Mesenchymal stem cell (in vitro differentiated cells and primary cell): Measurements from ENCODE around the gene HOXB2.

Source experiments
- DNase-seq: peaks from one replicate; pipeline ENCODE4 v3.0.0-alpha.2; 2013
- H2AFZ ChIP-seq: one replicate; pipeline ENCODE4 v1.6.1; 2013; ENCODE audit warnings: low read depth, mild to moderate bottlenecking, control low read depth, inconsistent platforms, low read length, moderate library complexity
- H2AK5ac ChIP-seq: 2 replicates; pipeline ENCODE4 v1.6.1; 2013; ENCODE audit warnings: low read length, moderate library complexity, mild to moderate bottlenecking, inconsistent platforms; ENCODE audit not compliant: severe bottlenecking
- H2BK120ac ChIP-seq: one replicate; pipeline ENCODE4 v1.6.1; 2013; ENCODE audit warnings: low read depth, mild to moderate bottlenecking, inconsistent platforms, low read length, moderate library complexity
- H2BK12ac ChIP-seq, 2 experiments: one replicate each; pipeline ENCODE4 v1.6.1; 2013; ENCODE audit warnings: inconsistent platforms in 2 of 2, low read length in 2 of 2, mild to moderate bottlenecking in 2 of 2, moderate library complexity in 2 of 2, control low read depth in 1 of 2
- H2BK15ac ChIP-seq: one replicate; pipeline ENCODE4 v1.6.1; 2013; ENCODE audit warnings: mild to moderate bottlenecking, low read depth, inconsistent platforms; ENCODE audit not compliant: poor library complexity, severe bottlenecking
- H2BK5ac ChIP-seq: 2 replicates; pipeline ENCODE4 v1.6.1; 2013; ENCODE audit warnings: low read depth, mild to moderate bottlenecking, low read length, control low read depth, inconsistent platforms; ENCODE audit not compliant: poor library complexity, severe bottlenecking
- H3K14ac ChIP-seq, 2 experiments: one replicate each; pipeline ENCODE4 v1.6.1; 2013; ENCODE audit warnings: inconsistent platforms in 2 of 2, low read length in 2 of 2, control low read depth in 1 of 2, mild to moderate bottlenecking in 1 of 2, moderate library complexity in 1 of 2
- H3K18ac ChIP-seq, 2 experiments: one replicate each; pipeline ENCODE4 v1.6.1; 2013; ENCODE audit warnings: inconsistent platforms in 2 of 2, low read length in 2 of 2, control low read depth in 1 of 2, low read depth in 1 of 2, mild to moderate bottlenecking in 1 of 2
- H3K23ac ChIP-seq, 2 experiments: one replicate each; pipeline ENCODE4 v1.6.1; 2013; ENCODE audit warnings: inconsistent platforms in 2 of 2, low read length in 2 of 2, mild to moderate bottlenecking in 2 of 2, moderate library complexity in 2 of 2, control low read depth in 1 of 2
- H3K27ac ChIP-seq: 2 replicates; pipeline ENCODE4 v1.5.1; 2013; ENCODE audit warnings: mild to moderate bottlenecking, moderate library complexity, low read length, control low read depth, inconsistent platforms; ENCODE audit not compliant: poor library complexity, severe bottlenecking
- H3K27me3 ChIP-seq, 2 experiments: 2 replicates each; pipeline versions ENCODE4 v1.6.1 to v1.7.0; 2013; ENCODE audit warnings: low read length in 2 of 2, mild to moderate bottlenecking in 2 of 2, moderate library complexity in 2 of 2, control low read depth in 1 of 2, inconsistent platforms in 1 of 2; ENCODE audit not compliant: control insufficient read depth in 1 of 2, insufficient read depth in 1 of 2
- H3K36me3 ChIP-seq, 2 experiments: 2 replicates each; pipeline versions ENCODE4 v1.6.1 to v1.7.0; 2013; ENCODE audit warnings: low read length in 2 of 2, control low read depth in 1 of 2, inconsistent platforms in 1 of 2, low read depth in 1 of 2, mild to moderate bottlenecking in 1 of 2; ENCODE audit not compliant: insufficient read depth in 2 of 2, control insufficient read depth in 1 of 2
- H3K4ac ChIP-seq, 2 experiments: one replicate each; pipeline ENCODE4 v1.6.1; 2013; ENCODE audit warnings: inconsistent platforms in 2 of 2, low read length in 2 of 2, mild to moderate bottlenecking in 2 of 2, moderate library complexity in 2 of 2, control low read depth in 1 of 2, low read depth in 1 of 2
- H3K4me1 ChIP-seq: 2 replicates; pipeline ENCODE4 v1.6.1; 2013; ENCODE audit warnings: low read depth, low read length, control low read depth; ENCODE audit not compliant: control insufficient read depth, insufficient read depth
- H3K4me2 ChIP-seq: 2 replicates; pipeline ENCODE4 v1.6.1; 2013; ENCODE audit warnings: low read length, mild to moderate bottlenecking, inconsistent platforms; ENCODE audit not compliant: poor library complexity, severe bottlenecking
- H3K4me3 ChIP-seq, 2 experiments: 2 replicates each; pipeline versions ENCODE4 v1.5.1 to v1.7.0; 2013; ENCODE audit warnings: low read length in 2 of 2, mild to moderate bottlenecking in 2 of 2, control low read depth in 1 of 2, low read depth in 1 of 2; ENCODE audit not compliant: insufficient read depth in 1 of 2
- H3K79me1 ChIP-seq: replicated peaks from 2 replicates; pipeline ENCODE4 v1.6.1; 2013; ENCODE audit warnings: mild to moderate bottlenecking, control low read depth, low read length, inconsistent platforms; ENCODE audit not compliant: poor library complexity, severe bottlenecking
- H3K9ac ChIP-seq: 2 replicates; pipeline ENCODE4 v1.7.0; 2013; ENCODE audit warnings: mild to moderate bottlenecking, low read length, moderate library complexity
- H3K9me3 ChIP-seq: 2 replicates; pipeline ENCODE4 v1.7.0; 2013; ENCODE audit warnings: mild to moderate bottlenecking, low read length; ENCODE audit not compliant: control insufficient read depth
- H4K8ac ChIP-seq: one replicate; pipeline ENCODE4 v1.6.1; 2013; ENCODE audit warnings: inconsistent platforms, mild to moderate bottlenecking, low read length, moderate library complexity
- H4K91ac ChIP-seq: one replicate; pipeline ENCODE4 v1.6.1; 2013; ENCODE audit warnings: mild to moderate bottlenecking, low read length, inconsistent platforms
- WGBS: methylation state at CpG from one replicate; pipeline ENCODE4 v1.1.7; 2013; ENCODE audit warnings: mixed read lengths; 5-methylcytosine and 5-hydroxymethylcytosine counted together

HOXB2 gene

DNA sequence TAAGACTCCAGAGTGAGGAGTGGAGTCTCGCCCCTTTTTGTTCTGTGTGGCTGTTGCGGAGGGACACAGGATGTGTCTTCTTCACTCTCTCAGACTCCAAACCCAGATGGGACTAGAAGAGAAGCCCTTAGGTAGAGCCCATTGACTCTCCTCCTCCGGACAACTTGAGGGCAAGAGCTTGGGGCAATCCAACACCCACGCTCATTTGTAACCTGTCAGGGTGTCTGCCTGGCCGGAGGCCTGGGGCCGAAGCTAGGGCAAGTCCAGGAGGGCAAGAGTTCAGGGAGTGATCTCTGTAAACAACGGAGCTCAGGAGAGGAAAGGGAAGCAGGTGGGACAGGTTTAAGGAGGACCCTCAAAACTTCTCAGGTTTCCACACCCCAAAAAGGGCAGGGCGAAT is 12.6 kb downstream of the HOXB2 start:
- WGBS = 79% methylated on average over 8 of the region's 8 CpGs

GRCh38 chr17:48530887-48531272 is 14.0 kb downstream of the HOXB2 start, which contains the start of gene HOXB1:
HOXB1 (minus strand) TSS chr17:48531011; CDS start chr17:48530904, 107 bp downstream.
- Histone ChIP-seq H2BK12ac (peak within 1 kb of the TSS in 1 of 2 experiments; percentile 47), H3K9ac (no peak within 1 kb of the TSS), H3K27ac (no peak within 1 kb of the TSS), H3K36me3 (no peaks in the 10 kb centered on the region), H3K4me3 (no peak within 1 kb of the TSS), H4K91ac (peak within 1 kb of the TSS; percentile 44), H2BK5ac (no peak within 1 kb of the TSS), H2AFZ (no peak within 1 kb of the TSS), H2BK120ac (peak within 1 kb of the TSS; percentile 15), H2AK5ac (no peak within 1 kb of the TSS), H3K9me3 (no peaks in the 10 kb centered on the region), H3K4ac (no peak within 1 kb of the TSS), H3K79me1 (no peaks in the 10 kb centered on the region), H3K23ac (no peak within 1 kb of the TSS), H4K8ac (no peak within 1 kb of the TSS), H3K4me1 (peaks cover 13% of the 10 kb centered on the region), H2BK15ac (peak within 1 kb of the TSS; percentile 39), H3K27me3 (peaks cover 9 to 17% of the 10 kb centered on the region in 2 experiments), H3K18ac (peak within 1 kb of the TSS in 1 of 2 experiments; percentile 16), H3K4me2 (no peak within 1 kb of the TSS), H3K14ac (no peak within 1 kb of the TSS)
- DNase-seq = no peak
- WGBS = 64% methylated on average over 10 of the region's 15 CpGs

More for the DNA sequence above, 12.6 kb downstream of the HOXB2 start:
- no peak overlapping the region for H3K9ac ChIP-seq
- H3K27ac ChIP-seq = no peak overlapping the region
- no peak overlapping the region for H2AFZ ChIP-seq
- no peak overlapping the region for H4K8ac ChIP-seq
- no peak overlapping the region for H3K4ac ChIP-seq
- no peak overlapping the region for H3K4me2 ChIP-seq
- H2AK5ac ChIP-seq = no peak overlapping the region
- no peaks in the 10 kb centered on the region for H3K79me1 ChIP-seq
- no peak overlapping the region for H3K4me3 ChIP-seq
- H3K27me3 ChIP-seq = peaks cover 0 to 13% of the 10 kb centered on the region in 2 experiments
- no peak overlapping the region for H4K91ac ChIP-seq
- no peak overlapping the region for H3K14ac ChIP-seq
- H2BK5ac ChIP-seq = no peak overlapping the region
- H2BK12ac ChIP-seq = no peak overlapping the region
- no peak overlapping the region for H2BK15ac ChIP-seq
- no peak overlapping the region for H3K18ac ChIP-seq
- H3K9me3 ChIP-seq = no peaks in the 10 kb centered on the region
- no peak for DNase-seq
- peaks cover 8% of the 10 kb centered on the region for H3K4me1 ChIP-seq
- no peak overlapping the region for H3K23ac ChIP-seq
- no peak overlapping the region for H2BK120ac ChIP-seq
- no peaks in the 10 kb centered on the region for H3K36me3 ChIP-seq

DNA sequence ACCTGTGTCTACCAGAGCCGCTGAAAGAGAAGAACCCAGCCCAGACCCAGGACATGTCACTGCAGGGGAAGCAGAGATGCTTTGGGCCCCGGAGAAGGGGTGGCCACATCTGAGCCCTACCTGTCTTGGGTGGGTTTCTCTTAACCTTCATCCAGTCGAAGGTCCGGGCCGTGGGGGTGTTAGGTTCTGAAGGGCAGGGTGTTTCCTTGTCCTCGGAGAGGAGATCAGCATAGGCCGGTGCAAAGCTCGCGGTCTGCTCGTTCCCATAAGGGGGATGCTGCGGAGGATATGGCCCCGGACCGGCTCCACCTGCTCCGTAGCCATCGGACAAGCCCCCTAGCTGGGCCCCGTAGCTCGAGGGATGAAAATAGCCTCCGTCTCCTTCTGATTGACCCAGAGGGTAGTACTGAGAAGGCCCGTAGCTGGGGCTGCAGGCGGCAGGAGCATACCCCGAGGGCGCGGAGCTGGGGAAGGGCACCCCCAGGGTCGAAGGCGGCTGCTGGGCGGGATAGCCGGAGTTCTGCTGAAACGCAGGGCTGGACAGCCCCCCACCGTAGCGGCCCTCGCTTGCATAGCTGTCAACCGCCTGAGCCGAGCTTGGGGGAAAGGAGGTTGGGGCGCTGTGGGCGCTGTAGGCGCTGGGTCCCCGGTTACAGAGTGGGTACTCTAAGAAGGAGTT is 14.6 kb downstream of the HOXB2 start:
- Histone ChIP-seq H3K18ac (no peak overlapping the region), H3K79me1 (no peaks in the 10 kb centered on the region), H3K27ac (no peak overlapping the region), H3K4me3 (no peak overlapping the region), H4K8ac (no peak overlapping the region), H3K9me3 (no peaks in the 10 kb centered on the region), H2BK120ac (peak overlapping the region; percentile 15), H2AFZ (no peak overlapping the region), H2BK12ac (peak overlapping the region in 1 of 2 experiments; percentile 47), H3K4ac (no peak overlapping the region), H2BK15ac (peak overlapping the region; percentile 39), H3K4me2 (no peak overlapping the region), H3K23ac (no peak overlapping the region), H3K36me3 (no peaks in the 10 kb centered on the region), H4K91ac (peak overlapping the region; percentile 44), H3K4me1 (peaks cover 13% of the 10 kb centered on the region), H2AK5ac (no peak overlapping the region), H2BK5ac (no peak overlapping the region), H3K27me3 (peaks cover 10 to 17% of the 10 kb centered on the region in 2 experiments), H3K14ac (no peak overlapping the region), H3K9ac (no peak overlapping the region)
- DNase-seq = no peak
- WGBS = 66% methylated on average over 37 of the region's 37 CpGs

- Histone ChIP-seq H3K36me3 (no peaks in the 10 kb centered on the region), H3K27me3 (peaks cover 10 to 17% of the 10 kb centered on the region in 2 experiments), H3K4me3 (no peak overlapping the region), H3K4me1 (peaks cover 13% of the 10 kb centered on the region), H3K4ac (no peak overlapping the region), H3K18ac (no peak overlapping the region), H3K14ac (no peak overlapping the region), H4K91ac (no peak overlapping the region), H2BK15ac (peak overlapping the region; percentile 50), H3K27ac (no peak overlapping the region), H3K9me3 (no peaks in the 10 kb centered on the region), H2AK5ac (no peak overlapping the region), H3K79me1 (no peaks in the 10 kb centered on the region), H2BK120ac (no peak overlapping the region), H3K23ac (no peak overlapping the region), H2AFZ (no peak overlapping the region), H4K8ac (no peak overlapping the region), H2BK12ac (no peak overlapping the region), H3K9ac (no peak overlapping the region), H2BK5ac (no peak overlapping the region), H3K4me2 (no peak overlapping the region)
- no peak for DNase-seq
- 83% methylated on average over 11 of the region's 11 CpGs for WGBS
Observed at GRCh38 chr17:48529683-48530009, 15.3 kb downstream of the HOXB2 start.
